ENCODE measurements around the gene C1orf53. TPM values are rescaled to one million over a fixed set of nuclear protein-coding genes. Genes with fewer than 3 reads are reported as not detected.

Gene C1orf53
- total RNA-seq, 2 experiments from 2014 or later, result 0.54 to 0.95 TPM

- no peaks in the 10 kb centered on the region for H3K27me3 Mint-ChIP-seq
- no peak for DNase-seq
- H3K27ac Mint-ChIP-seq, result no peak overlapping the region
- peaks cover 2% of the 10 kb centered on the region for H3K9me3 Mint-ChIP-seq
- H3K36me3 Mint-ChIP-seq, result peaks cover 3% of the 10 kb centered on the region
- H3K4me1 Mint-ChIP-seq, result peaks cover 11% of the 10 kb centered on the region
- H3K4me3 Mint-ChIP-seq, result no peak overlapping the region
Observed at GRCh38 chr1:197954718-197955418, 52.4 kb downstream of the C1orf53 start.

GRCh38 chr1:197955486-197956394, 53.3 kb downstream of the C1orf53 start:
- no peak overlapping the region for H3K4me3 Mint-ChIP-seq
- peaks cover 2% of the 10 kb centered on the region for H3K36me3 Mint-ChIP-seq
- no peaks in the 10 kb centered on the region for H3K27me3 Mint-ChIP-seq
- peaks cover 8% of the 10 kb centered on the region for H3K4me1 Mint-ChIP-seq
- DNase-seq, result no peak
- no peak overlapping the region for H3K27ac Mint-ChIP-seq
- H3K9me3 Mint-ChIP-seq, result peaks cover 1% of the 10 kb centered on the region

Other genes starting within 250 kb of the C1orf53 start
- 10 to 100 TPM; 11.8 to 13.3 TPM for gene DENND1B, start 127.2 kb upstream of the C1orf53 start, total RNA-seq
- not detected for gene LHX9, start 14.7 kb downstream of the C1orf53 start, total RNA-seq

Data from activated naive CD8-positive, alpha-beta T cell treated with anti-CD3 and anti-CD28 coated beads for 36 hours (primary cell).